NT2/D1 (cell line): ENCODE data around the gene OR1F1.

Experiments used
- SUZ12 ChIP-seq: IDR thresholded peaks from 2 replicates; pipeline ENCODE4 v1.6.1; 2011; ENCODE audit not compliant: insufficient read length, insufficient read depth; ENCODE audit errors: extremely low read depth
- YY1 ChIP-seq: IDR thresholded peaks from 2 replicates; pipeline ENCODE4 v1.6.1; 2011; ENCODE audit not compliant: insufficient read length, insufficient read depth
- ZNF274 ChIP-seq: IDR thresholded peaks from 2 replicates; pipeline ENCODE4 v1.6.1; 2011; ENCODE audit warnings: mild to moderate bottlenecking, low read depth, low read length

DNA sequence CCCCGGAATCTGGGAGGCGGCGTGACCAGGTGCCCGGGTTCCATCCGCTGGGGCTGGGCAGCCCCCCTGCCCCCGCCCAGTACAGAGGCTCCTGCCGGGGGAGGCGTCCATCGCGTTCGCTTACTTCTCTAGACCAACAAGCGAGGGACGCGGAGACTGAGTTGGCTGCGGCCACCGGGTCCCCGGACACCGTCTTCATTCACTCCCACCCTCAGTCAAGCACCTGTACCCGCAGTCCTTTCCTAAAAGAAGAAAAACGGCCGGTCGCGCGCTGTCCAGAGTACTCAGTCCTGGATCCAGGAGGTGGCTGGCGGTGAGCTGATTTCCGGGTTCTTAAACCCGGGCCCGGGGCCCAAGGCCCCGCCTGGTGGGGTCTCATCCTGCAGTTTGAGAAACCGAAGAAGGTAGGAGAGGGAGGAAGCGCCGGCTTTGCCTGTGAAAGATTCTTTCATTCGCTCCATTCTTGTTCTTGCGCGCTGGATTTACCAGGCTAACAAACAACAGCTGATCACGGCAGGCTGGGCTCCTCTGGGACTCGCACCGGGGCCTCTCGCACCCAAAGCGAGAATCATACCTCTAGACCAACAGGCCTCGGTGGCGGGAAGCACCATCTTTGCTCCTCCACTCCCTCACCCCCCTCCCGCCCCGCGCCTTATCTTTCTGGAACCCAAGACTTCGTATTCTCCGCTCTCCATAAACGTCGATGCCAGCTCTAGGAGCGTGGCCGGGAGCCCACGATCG lies 17.4 kb upstream of the OR1F1 start:
- TF ChIP-seq YY1 (no peak), ZNF274 (no peak), SUZ12 (no peak)
